HEK293T (cell line): Measurements from ENCODE around the gene KRT13.

Experiments used
- ARNT ChIP-seq: fragments of 450-650 bp; IDR thresholded peaks from 2 replicates; pipeline ENCODE4 v1.6.1; 2017; ENCODE audit warnings: mild to moderate bottlenecking
- BHLHE40 ChIP-seq: fragments of 450-650 bp; IDR thresholded peaks from 2 replicates; pipeline ENCODE4 v1.6.1; 2016; ENCODE audit warnings: mild to moderate bottlenecking, moderate library complexity, borderline replicate concordance
- CTBP1 ChIP-seq: fragments of 450-650 bp; IDR thresholded peaks from 2 replicates; pipeline ENCODE4 v1.6.1; 2016; ENCODE audit warnings: borderline replicate concordance
- ELF4 ChIP-seq: fragments of 450-650 bp; IDR thresholded peaks from 2 replicates; pipeline ENCODE4 v1.6.1; 2017; ENCODE audit warnings: antibody characterized with exemption
- FOXA1 ChIP-seq: fragments of 450-650 bp; IDR thresholded peaks from 2 replicates; pipeline ENCODE4 v1.6.1; 2016; ENCODE audit warnings: mild to moderate bottlenecking
- FOXK2 ChIP-seq: fragments of 450-650 bp; IDR thresholded peaks from 2 replicates; pipeline ENCODE4 v1.6.1; 2016; ENCODE audit warnings: mild to moderate bottlenecking
- FOXM1 ChIP-seq: fragments of 450-650 bp; IDR thresholded peaks from 2 replicates; pipeline ENCODE4 v1.6.1; 2017; ENCODE audit warnings: mild to moderate bottlenecking, borderline replicate concordance
- L3MBTL2 ChIP-seq: fragments of 450-650 bp; conservative IDR thresholded peaks from 2 replicates; pipeline ENCODE4 v1.6.1; 2016; ENCODE audit warnings: mild to moderate bottlenecking
- LEF1 ChIP-seq: fragments of 450-650 bp; IDR thresholded peaks from 2 replicates; pipeline ENCODE4 v1.6.1; 2017; ENCODE audit warnings: mild to moderate bottlenecking, borderline replicate concordance
- NFRKB ChIP-seq: fragments of 450-650 bp; IDR thresholded peaks from 2 replicates; pipeline ENCODE4 v1.6.1; 2016; ENCODE audit warnings: mild to moderate bottlenecking, moderate library complexity
- PKNOX1 ChIP-seq: fragments of 450-650 bp; IDR thresholded peaks from 2 replicates; pipeline ENCODE4 v1.6.1; 2016
- SP1 ChIP-seq: fragments of 450-650 bp; IDR thresholded peaks from 2 replicates; pipeline ENCODE4 v1.6.1; 2017
- SUZ12 ChIP-seq: fragments of 450-650 bp; IDR thresholded peaks from 2 replicates; pipeline ENCODE4 v1.6.1; 2016; ENCODE audit warnings: mild to moderate bottlenecking
- TARDBP ChIP-seq: fragments of 450-650 bp; IDR thresholded peaks from 2 replicates; pipeline ENCODE4 v1.6.1; 2016

GRCh38 chr17:41505007-41505808 lies at the start of gene KRT13:
- TF ChIP-seq SUZ12 (no peak), FOXA1 (no peak), LEF1 (no peak), ARNT (no peak), TARDBP (no peak), FOXK2 (no peak), BHLHE40 (no peak), NFRKB (no peak), PKNOX1 (no peak), CTBP1 (no peak), FOXM1 (no peak), L3MBTL2 (no peak), SP1 (no peak), ELF4 (no peak)
